Measurements from ENCODE around the gene ATP6V0A4.

- TF ChIP-seq EZH2 (IDR thresholded peaks at IDR 0.05; ENCODE audit: insufficient read depth, poor library complexity, severe bottlenecking) (no peak), EZH2phosphoT487 (IDR thresholded peaks at IDR 0.05; ENCODE audit: insufficient read depth, low read depth) (no peak)
Observed at GRCh38 chr7:138727336-138728099, 70.5 kb downstream of the ATP6V0A4 start.

All from GM23248 (cell line).